Muscle layer of duodenum (tissue), 2 donors: Measurements from ENCODE around the gene ABTB2.

Experiments used
- H3K27ac ChIP-seq: one replicate; pipeline ENCODE4 v1.7.0; 2013; ENCODE audit warnings: mild to moderate bottlenecking, low read length
- H3K27me3 ChIP-seq: one replicate; pipeline ENCODE4 v1.7.0; 2013; ENCODE audit warnings: low read depth, mild to moderate bottlenecking, control low read depth, low read length
- H3K36me3 ChIP-seq, 2 donors: one replicate each; pipeline ENCODE4 v1.7.0; 2013; ENCODE audit warnings: low read length in 2 of 2, control low read depth in 1 of 2, mild to moderate bottlenecking in 1 of 2; ENCODE audit not compliant: insufficient read depth in 2 of 2, control insufficient read depth in 1 of 2
- H3K4me1 ChIP-seq, 2 donors: one replicate each; pipeline ENCODE4 v1.7.0; 2013; ENCODE audit warnings: low read length in 2 of 2, mild to moderate bottlenecking in 2 of 2, control low read depth in 1 of 2, moderate library complexity in 1 of 2; ENCODE audit not compliant: insufficient read depth in 2 of 2, control insufficient read depth in 1 of 2
- H3K4me3 ChIP-seq, 2 donors: one replicate each; pipeline ENCODE4 v1.7.0; 2013; ENCODE audit warnings: low read length in 2 of 2, low read depth in 1 of 2, mild to moderate bottlenecking in 1 of 2
- H3K9me3 ChIP-seq, 2 donors: one replicate each; pipeline ENCODE4 v1.7.0; 2013; ENCODE audit warnings: low read length in 2 of 2, control low read depth in 1 of 2, mild to moderate bottlenecking in 1 of 2; ENCODE audit not compliant: control insufficient read depth in 1 of 2
- donor health status: healthy.

Gene ABTB2

DNA sequence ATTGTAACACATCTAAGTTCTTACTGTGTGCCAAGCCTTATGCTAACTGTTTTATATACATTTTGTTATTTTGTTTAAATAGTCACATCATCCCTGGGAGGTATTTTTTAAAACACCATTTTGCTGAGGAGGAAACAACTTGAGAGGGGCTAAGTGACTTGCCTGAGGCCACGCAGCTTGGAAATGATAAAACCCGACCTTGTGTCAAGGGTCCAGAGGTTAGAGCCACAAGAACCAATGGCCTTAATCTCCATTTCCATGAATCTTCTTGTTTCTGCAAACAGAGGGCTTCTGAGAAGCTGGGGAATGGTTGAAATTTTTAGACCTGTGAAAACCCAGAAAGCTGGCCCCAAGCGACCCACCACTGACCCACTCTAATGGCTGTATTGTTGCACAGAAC is 16.7 kb downstream of the ABTB2 start:
- H3K36me3 ChIP-seq: no peaks in the 10 kb centered on the region

DNA sequence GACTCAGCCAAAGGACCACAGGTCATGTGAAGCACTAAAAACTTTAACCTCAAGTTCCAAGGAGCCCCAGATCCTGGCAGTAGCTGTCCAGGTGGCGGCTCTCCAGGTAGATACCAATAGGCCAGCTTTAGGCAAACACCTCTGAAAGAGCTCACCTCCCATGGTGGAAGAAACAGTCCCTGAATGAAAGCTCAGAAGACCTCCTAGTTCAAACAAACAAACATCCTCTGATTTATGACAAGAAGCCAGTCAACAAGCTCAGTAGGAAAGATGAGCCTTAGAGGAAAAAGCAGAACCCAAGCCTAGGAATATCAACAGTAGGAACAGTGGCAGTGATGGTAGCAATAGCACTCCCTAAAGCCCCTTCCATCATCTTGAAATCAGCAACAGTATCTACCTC is 17.2 kb downstream of the ABTB2 start:
- no peak overlapping the region for H3K27ac ChIP-seq
- no peaks in the 10 kb centered on the region for H3K36me3 ChIP-seq
- no peaks in the 10 kb centered on the region for H3K27me3 ChIP-seq
- H3K4me1 ChIP-seq: peaks cover 4 to 23% of the 10 kb centered on the region in 2 donors
- no peaks in the 10 kb centered on the region for H3K9me3 ChIP-seq
- no peak overlapping the region for H3K4me3 ChIP-seq

More for the DNA sequence above, 16.7 kb downstream of the ABTB2 start:
- Histone ChIP-seq H3K9me3 (no peaks in the 10 kb centered on the region), H3K27ac (no peak overlapping the region), H3K4me3 (no peak overlapping the region), H3K27me3 (no peaks in the 10 kb centered on the region), H3K4me1 (peaks cover 6 to 28% of the 10 kb centered on the region in 2 donors)

DNA sequence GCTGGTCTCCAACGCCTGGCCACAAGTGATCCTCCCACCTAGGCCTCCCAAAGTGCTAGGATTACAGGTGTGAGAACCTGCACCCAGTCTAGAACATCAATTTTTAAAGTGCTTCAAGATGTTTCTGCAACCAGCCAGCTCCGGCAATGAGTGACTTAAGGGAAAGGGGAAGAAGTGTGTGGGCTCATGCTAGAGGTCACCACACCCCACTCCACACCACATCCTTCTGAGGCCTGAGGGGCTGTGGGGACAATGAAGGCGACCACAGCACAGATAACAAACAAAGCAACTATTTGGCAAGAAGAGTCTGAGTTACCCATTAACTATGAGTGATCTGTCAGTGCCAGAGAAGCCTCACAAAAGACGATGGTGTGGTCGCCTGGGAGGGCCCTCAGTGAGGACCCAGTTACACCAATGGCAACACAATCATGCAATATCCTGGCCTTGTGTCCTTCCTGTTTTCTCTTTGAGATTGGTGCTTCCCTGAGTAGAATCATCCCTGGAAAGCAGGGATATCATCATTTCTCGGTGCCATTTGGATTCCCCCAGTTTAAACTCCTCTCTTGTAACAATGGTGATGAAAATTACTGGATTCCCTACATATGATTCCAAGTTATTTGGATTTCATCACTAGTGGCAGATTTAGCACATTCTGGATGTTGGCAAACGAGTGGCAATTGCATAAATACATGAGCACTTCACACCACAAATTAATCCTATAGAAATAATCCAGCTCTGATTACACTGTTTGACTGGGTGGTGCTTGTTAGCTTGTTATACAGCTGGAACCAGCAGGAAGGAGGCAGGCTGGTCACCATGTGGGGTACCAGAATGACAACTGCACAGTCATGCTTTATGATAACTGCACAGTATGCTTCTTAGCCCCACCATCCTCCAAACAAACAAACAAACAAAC is 18.4 kb downstream of the ABTB2 start:
- Histone ChIP-seq H3K27ac (no peak overlapping the region), H3K27me3 (no peaks in the 10 kb centered on the region), H3K9me3 (no peaks in the 10 kb centered on the region), H3K4me1 (peaks cover 0 to 15% of the 10 kb centered on the region in 2 donors), H3K4me3 (no peak overlapping the region), H3K36me3 (no peaks in the 10 kb centered on the region)

DNA sequence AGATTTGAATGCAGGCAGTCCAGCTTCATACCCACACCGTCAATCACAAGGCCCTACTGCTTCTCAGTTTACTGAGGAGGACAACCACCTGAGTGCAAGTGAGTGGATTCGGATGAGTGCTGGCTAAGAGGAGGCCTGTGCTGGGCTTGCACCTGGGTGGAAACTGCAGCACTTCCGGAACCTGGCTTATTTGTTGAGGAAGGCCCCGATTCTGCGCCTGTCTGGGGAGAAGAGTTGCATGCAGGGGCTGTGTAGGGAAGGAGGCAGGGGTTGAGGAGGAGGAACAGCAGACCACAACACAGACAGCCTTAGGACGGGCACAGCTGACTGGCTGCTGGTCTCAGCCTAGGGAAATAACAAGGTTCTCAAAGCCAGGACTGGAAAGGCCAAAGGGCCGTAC is 20.8 kb downstream of the ABTB2 start:
- H3K27ac ChIP-seq: no peak overlapping the region
- H3K4me3 ChIP-seq: no peak overlapping the region
- H3K36me3 ChIP-seq: no peaks in the 10 kb centered on the region
- H3K27me3 ChIP-seq: no peaks in the 10 kb centered on the region
- H3K9me3 ChIP-seq: no peaks in the 10 kb centered on the region
- H3K4me1 ChIP-seq: peaks cover 0 to 9% of the 10 kb centered on the region in 2 donors

DNA sequence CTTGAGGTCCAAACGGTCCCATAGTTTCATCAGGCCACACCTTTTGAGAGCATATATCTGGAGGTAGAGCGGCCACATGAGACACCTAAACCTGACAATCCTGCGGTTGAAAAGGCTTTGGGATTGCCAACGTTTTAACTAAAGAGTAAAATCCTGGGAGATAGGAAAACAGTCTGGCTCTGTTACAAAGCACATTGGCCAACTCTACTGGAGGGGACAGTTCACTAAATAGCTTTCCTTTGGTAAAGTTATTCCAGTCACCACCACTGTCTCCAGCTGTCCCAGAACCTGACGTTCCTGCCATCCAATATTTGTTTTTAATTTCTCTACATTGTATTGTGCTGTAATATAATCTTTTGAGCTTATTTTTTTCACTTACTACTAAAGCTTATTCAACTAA is 22.0 kb downstream of the ABTB2 start:
- Histone ChIP-seq H3K9me3 (no peaks in the 10 kb centered on the region), H3K27ac (no peak overlapping the region), H3K4me1 (peaks cover 0 to 9% of the 10 kb centered on the region in 2 donors), H3K4me3 (no peak overlapping the region), H3K27me3 (no peaks in the 10 kb centered on the region), H3K36me3 (no peaks in the 10 kb centered on the region)

DNA sequence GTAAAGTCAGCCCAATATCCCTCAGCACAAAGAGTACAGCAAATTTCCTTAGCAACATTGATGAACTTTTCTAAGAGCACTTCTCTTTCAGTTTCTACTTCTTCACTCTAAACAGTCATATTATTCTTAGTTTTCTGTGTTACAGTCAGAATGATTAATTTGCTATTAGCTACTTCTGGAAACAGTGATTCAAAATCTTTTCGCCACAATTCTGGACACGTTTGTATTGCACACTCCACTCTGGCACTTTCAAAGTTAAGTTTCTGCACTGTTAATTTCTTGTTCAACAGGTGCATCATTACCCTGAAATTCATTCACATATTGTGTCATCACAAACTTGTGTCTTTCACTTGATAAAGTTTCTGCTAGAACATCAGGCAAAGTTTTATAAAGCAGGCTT is 22.5 kb downstream of the ABTB2 start:
- H3K9me3 ChIP-seq: no peaks in the 10 kb centered on the region
- peaks cover 0 to 11% of the 10 kb centered on the region in 2 donors for H3K4me1 ChIP-seq
- H3K4me3 ChIP-seq: no peak overlapping the region
- H3K36me3 ChIP-seq: no peaks in the 10 kb centered on the region
- H3K27ac ChIP-seq: no peak overlapping the region
- H3K27me3 ChIP-seq: no peaks in the 10 kb centered on the region

DNA sequence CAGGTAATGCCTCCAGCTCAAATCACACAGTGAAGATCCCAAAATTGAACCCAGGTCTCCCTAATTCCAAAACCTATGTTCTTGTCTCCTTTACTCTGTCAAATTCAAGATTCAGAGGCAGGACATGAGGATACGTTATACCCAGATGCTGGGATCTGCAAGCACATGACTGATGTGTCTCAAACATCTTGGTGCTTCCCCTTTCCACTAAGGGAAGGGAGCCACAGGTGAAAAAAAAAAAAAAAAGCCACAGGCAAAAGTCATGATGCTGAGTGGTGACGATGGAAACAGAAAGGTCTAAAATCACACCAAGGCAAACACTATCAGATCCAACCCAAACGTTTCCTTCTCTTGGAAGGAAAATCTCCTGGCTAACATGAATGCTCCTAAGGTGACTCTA is 24.0 kb downstream of the ABTB2 start:
- Histone ChIP-seq H3K27ac (no peak overlapping the region), H3K27me3 (no peaks in the 10 kb centered on the region), H3K9me3 (no peaks in the 10 kb centered on the region), H3K36me3 (no peaks in the 10 kb centered on the region), H3K4me1 (peaks cover 0 to 25% of the 10 kb centered on the region in 2 donors), H3K4me3 (no peak overlapping the region)

DNA sequence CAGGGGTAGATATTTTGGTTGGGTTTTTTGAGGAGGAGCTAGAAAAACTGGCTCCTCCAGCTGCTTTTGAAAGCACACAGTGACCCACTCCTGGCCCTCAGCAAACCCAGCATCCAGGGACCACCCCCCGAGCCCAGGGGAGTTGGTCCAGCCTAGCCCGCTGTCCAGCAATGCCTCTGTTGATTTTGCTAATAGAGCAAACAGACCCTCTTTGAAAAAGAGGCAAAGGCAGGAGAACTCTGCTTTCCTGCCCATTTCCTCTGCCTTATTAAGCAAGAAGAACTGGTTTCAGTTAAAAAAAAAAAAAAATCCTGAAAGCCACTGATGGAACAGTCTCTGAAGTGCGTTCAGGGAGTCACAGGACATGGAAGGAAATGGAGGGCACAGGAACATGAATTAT is 25.3 kb downstream of the ABTB2 start:
- H3K4me3 ChIP-seq: no peak overlapping the region
- H3K27ac ChIP-seq: no peak overlapping the region
- peaks cover 0 to 37% of the 10 kb centered on the region in 2 donors for H3K4me1 ChIP-seq
- H3K36me3 ChIP-seq: no peaks in the 10 kb centered on the region
- H3K27me3 ChIP-seq: no peaks in the 10 kb centered on the region
- no peaks in the 10 kb centered on the region for H3K9me3 ChIP-seq

DNA sequence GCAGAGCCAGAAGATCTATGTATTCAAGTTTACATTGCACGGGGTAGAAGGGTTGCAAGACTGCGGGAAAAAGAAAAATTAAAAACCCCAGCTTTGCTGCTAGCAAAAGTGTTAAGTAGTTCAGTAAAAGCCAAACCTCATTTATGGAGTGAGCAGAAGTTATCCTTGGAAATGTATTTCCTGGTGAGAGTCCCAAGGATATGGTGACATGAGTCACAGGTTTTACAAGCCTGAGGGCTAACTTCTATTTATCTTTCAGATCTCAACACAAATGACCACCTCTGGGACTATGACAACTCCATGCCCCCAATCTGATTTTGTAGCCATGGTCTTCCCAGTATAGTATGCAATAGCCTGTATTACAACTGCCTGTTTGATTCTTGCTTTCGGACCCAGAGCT is 26.1 kb downstream of the ABTB2 start:
- no peak overlapping the region for H3K27ac ChIP-seq
- H3K4me1 ChIP-seq: peaks cover 0 to 45% of the 10 kb centered on the region in 2 donors
- H3K4me3 ChIP-seq: no peak overlapping the region
- no peaks in the 10 kb centered on the region for H3K36me3 ChIP-seq
- H3K27me3 ChIP-seq: no peaks in the 10 kb centered on the region
- no peaks in the 10 kb centered on the region for H3K9me3 ChIP-seq

DNA sequence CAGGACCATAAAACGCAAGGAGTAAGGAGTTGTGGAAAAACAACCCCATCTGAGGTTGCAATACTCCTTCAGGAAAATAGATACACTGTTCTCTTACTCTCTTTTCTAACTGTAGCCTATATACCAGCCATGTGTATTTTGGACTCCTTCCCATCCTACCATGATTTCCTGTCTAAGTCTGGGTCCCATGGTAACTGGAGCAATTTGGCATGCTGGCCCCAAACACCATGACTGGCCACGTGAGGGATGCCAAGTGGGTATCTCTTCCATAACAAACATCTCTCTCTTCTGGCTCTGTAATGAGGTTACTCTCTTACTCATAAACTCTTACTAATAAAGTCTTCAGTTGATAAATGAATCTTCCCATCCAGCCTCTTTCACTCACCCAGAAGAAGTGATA is 26.5 kb downstream of the ABTB2 start:
- Histone ChIP-seq H3K36me3 (no peaks in the 10 kb centered on the region), H3K27ac (no peak overlapping the region), H3K27me3 (no peaks in the 10 kb centered on the region), H3K4me3 (no peak overlapping the region), H3K4me1 (peaks cover 0 to 45% of the 10 kb centered on the region in 2 donors), H3K9me3 (no peaks in the 10 kb centered on the region)

DNA sequence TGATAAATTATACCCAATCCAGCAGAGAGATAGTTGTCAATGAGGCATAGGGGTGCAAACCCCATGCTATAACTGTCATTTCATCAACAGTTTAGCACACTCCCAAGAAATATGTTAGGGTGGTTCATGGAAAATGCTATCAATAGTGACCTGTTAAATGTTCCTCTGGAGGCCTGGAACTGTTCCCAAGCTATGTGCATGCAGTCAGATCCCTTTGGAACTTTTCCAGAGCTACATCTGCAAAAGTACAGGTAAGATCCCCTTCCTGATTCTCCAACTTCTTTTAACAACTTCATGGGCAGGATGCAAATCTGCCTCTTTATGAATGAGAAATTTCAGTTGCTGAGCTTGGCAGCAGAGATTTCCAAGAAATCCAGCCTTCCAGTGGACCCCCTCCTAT is 27.2 kb downstream of the ABTB2 start:
- Histone ChIP-seq H3K4me1 (peaks cover 0 to 45% of the 10 kb centered on the region in 2 donors), H3K27me3 (no peaks in the 10 kb centered on the region), H3K4me3 (no peak overlapping the region)

DNA sequence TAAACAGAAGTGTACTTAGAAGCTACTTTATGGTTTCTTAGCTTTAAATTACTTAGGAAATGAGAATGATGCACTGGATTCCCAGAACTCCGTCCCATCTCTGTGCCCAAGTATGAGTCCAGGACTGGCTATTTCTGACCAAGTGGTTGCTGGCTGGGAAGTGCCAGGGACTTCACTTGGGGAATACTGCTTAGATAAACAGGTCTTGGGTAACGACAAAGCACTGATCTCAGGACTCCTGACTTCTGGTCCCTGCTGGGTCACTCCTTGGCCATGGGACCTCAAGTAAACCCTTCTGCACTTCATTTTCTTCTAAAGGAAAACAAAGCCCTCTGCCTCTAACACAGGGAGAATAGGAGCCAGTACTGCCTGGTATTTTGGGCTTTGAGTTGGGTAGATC is 27.9 kb downstream of the ABTB2 start:
- Histone ChIP-seq H3K9me3 (no peaks in the 10 kb centered on the region), H3K4me1 (peaks cover 0 to 45% of the 10 kb centered on the region in 2 donors), H3K27ac (no peak overlapping the region), H3K36me3 (no peaks in the 10 kb centered on the region), H3K27me3 (no peaks in the 10 kb centered on the region), H3K4me3 (no peak overlapping the region)

More for the DNA sequence above, 27.2 kb downstream of the ABTB2 start:
- Histone ChIP-seq H3K27ac (no peak overlapping the region), H3K36me3 (no peaks in the 10 kb centered on the region), H3K9me3 (no peaks in the 10 kb centered on the region)
